ENCODE data around the gene TMEM255B. TPM values are rescaled to one million over a fixed set of nuclear protein-coding genes. Genes with fewer than 3 reads are reported as not detected.

The TMEM255B gene
- total and polyA plus RNA-seq, 2 donors (not counting 3 experiments of a cell fraction or from before 2014, with no cell fraction given): 105 to 121 TPM

- intact Hi-C loops (cut with micrococcal nuclease) (no loop called here), dilution Hi-C loops (cut with MboI; ENCODE audit: extremely low pct_ligation_motif_present, low sequenced_read_pairs) (no loop called here)
- no peak for DNase-seq (ENCODE audit: low read depth, low spot score)
- TF ChIP-seq FOS (IDR thresholded peaks at IDR 0.05; ENCODE audit: borderline replicate concordance, insufficient read depth, low read length) (no peak), POLR2A (IDR thresholded peaks at IDR 0.05; ENCODE audit: low read depth, low read length) (no peak), JUN (IDR thresholded peaks at IDR 0.05; ENCODE audit: borderline replicate concordance, insufficient read depth, insufficient read length, low read depth) (no peak), GATA2 (IDR thresholded peaks at IDR 0.05; ENCODE audit: insufficient read depth, insufficient read length, low read depth, low read length) (no peak), MAX (IDR thresholded peaks at IDR 0.05; ENCODE audit: insufficient read depth, insufficient read length) (no peak), EZH2 (IDR thresholded peaks at IDR 0.05; ENCODE audit: borderline replicate concordance, low read depth, low read length, severe bottlenecking) (no peak), POLR2AphosphoS5 (IDR thresholded peaks at IDR 0.05; ENCODE audit: insufficient read depth, low read depth, low read length) (no peak), MYC (IDR thresholded peaks at IDR 0.05; ENCODE audit: low read depth, low read length) (no peak), CTCF (IDR thresholded peaks at IDR 0.05; ENCODE audit: extremely low read depth in 1 of 2, insufficient read depth in 1 of 2, low read depth in 1 of 2, low read length in 2 of 2) (no peak)
- Histone ChIP-seq H3K9me1 (replicated peaks; ENCODE audit: control insufficient read depth, extremely low read depth, insufficient read depth, low read length) (no peaks in the 10 kb centered on the region), H3K9me3 (replicated peaks; ENCODE audit: control insufficient read depth, insufficient read depth, low read length) (no peaks in the 10 kb centered on the region), H4K20me1 (replicated peaks; ENCODE audit: control insufficient read depth, extremely low read depth, insufficient read depth, low read length) (no peaks in the 10 kb centered on the region), H3K79me2 (ENCODE audit: control insufficient read depth, insufficient read depth, low read length) (peaks cover 29% of the 10 kb centered on the region), H3K36me3 (ENCODE audit: control insufficient read depth in 2 of 2, extremely low read depth in 1 of 2, insufficient read depth in 2 of 2, low read length in 2 of 2) (peaks cover 19 to 27% of the 10 kb centered on the region in 2 experiments), H3K27me3 (ENCODE audit: control insufficient read depth in 2 of 2, insufficient read depth in 2 of 2, low read length in 2 of 2) (no peaks in the 10 kb centered on the region), H3K4me1 (ENCODE audit: control insufficient read depth, extremely low read depth, insufficient read depth, low read length) (peaks cover 13% of the 10 kb centered on the region), H3K4me3 (replicated peaks in 1 of 3; ENCODE audit: insufficient read depth in 1 of 3, low read depth in 1 of 3, low read length in 3 of 3) (no peak overlapping the region), H3K4me2 (ENCODE audit: insufficient read depth, low read length) (no peak overlapping the region), H2AFZ (ENCODE audit: low read depth, low read length) (no peak overlapping the region), H3K9ac (replicated peaks; ENCODE audit: extremely low read depth, insufficient read depth, low read length) (no peak overlapping the region), H3K27ac (ENCODE audit: insufficient read depth, low read depth, low read length) (no peak overlapping the region)
- no TSS peak for BruUV-seq (replicated peaks)
- FAIRE-seq: no peak
- CTCF ChIA-PET: no interaction called here
- POLR2A ChIA-PET: no interaction called here
Observed at GRCh38 chr13:113763961-113764792, 5.2 kb downstream of the TMEM255B start.
